ENCODE data around the gene SNAI3.

Gene SNAI3

GRCh38 chr16:88686439-88687253 lies at the start of gene SNAI3:
Gene SNAI3, minus strand, starts transcription at chr16:88686507. Its CDS starts 101 bp downstream, at chr16:88686406.
- DNase-seq, result peak in 6 of 10 donors; percentile 47 to 93 (median 56)
- intact Hi-C loops (cut with DNase I), result no loop called here

DNA sequence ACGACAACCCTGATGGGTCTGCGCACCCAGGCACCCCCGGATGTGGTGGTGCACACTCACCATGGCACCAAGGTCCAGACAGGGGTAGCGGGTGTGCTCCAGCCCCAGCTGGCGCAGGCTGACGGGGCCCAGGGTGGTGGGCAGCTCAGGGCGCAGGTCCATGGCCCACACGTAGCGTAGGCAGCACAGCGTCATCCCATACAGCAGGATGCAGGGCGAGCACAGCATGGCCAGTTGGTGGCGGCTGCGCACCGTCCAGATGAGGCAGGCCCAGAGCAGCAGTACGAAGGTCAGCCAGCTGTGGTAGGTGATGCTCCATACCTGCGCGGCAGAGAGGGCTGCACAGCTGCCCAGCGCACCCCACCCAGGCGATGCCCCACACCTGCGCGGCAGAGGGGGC lies 49.8 kb upstream of the SNAI3 start:
- intact Hi-C loops (cut with DNase I), result loop anchor here (5.0 kb wide), 2 partner anchors 121 to 431 kb away; partner anchors contain the start of genes GALNS and TRAPPC2L
- DNase-seq, result no peak

DNA sequence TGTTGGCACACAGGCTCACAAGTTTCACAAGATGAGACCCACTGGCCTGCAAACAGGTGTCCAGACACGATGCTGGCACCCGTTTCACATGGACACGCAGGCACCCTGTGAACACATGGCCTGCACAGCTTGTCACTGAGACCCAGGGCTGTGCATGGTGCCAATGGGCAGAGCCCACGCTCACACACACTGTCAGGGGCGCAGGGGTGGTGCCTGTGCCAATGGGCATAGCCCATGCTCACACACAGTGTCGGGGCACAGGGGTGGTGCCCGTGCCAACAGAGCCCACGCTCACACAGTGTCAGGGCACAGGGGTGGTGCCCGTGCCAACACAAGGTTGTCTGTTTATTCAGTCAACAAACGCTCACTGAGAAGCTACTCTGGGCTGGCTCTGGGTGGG lies 49.3 kb upstream of the SNAI3 start:
- intact Hi-C loops (cut with DNase I), result loop anchor here (5.0 kb wide), 2 partner anchors 122 to 432 kb away; partner anchors contain the start of genes GALNS and TRAPPC2L
- no peak for DNase-seq

GRCh38 chr16:88735121-88735520 lies 48.8 kb upstream of the SNAI3 start:
- intact Hi-C loops (cut with DNase I), result loop anchor here (5.0 kb wide), 2 partner anchors 122 to 432 kb away; partner anchors contain the start of genes GALNS and TRAPPC2L
- no peak for DNase-seq

DNA sequence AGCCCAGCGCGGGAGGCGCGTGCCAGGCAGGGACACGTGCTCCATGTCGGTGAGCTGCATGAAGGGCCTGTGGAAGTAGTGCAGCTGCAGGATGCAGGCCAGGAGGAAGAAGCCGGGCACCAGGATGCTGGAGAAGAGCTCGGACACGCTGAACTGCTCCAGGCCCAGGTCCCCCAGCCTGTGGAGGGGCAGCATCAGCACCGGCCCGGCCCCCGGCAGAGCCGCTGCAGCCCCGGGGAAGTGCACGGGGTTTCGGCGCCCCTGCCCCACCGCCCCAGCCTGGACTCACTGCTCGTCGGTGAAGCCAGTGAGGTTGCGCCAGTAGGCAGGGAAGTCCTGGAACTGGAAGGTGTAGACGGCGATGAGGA lies 48.0 kb upstream of the SNAI3 start:
- DNase-seq, result no peak
- intact Hi-C loops (cut with DNase I), result no loop called here

GRCh38 chr16:88733630-88734360 lies 47.5 kb upstream of the SNAI3 start:
- intact Hi-C loops (cut with DNase I), result no loop called here
- DNase-seq, result no peak

GRCh38 chr16:88732961-88733294 lies 46.6 kb upstream of the SNAI3 start:
- intact Hi-C loops (cut with DNase I), result no loop called here

DNA sequence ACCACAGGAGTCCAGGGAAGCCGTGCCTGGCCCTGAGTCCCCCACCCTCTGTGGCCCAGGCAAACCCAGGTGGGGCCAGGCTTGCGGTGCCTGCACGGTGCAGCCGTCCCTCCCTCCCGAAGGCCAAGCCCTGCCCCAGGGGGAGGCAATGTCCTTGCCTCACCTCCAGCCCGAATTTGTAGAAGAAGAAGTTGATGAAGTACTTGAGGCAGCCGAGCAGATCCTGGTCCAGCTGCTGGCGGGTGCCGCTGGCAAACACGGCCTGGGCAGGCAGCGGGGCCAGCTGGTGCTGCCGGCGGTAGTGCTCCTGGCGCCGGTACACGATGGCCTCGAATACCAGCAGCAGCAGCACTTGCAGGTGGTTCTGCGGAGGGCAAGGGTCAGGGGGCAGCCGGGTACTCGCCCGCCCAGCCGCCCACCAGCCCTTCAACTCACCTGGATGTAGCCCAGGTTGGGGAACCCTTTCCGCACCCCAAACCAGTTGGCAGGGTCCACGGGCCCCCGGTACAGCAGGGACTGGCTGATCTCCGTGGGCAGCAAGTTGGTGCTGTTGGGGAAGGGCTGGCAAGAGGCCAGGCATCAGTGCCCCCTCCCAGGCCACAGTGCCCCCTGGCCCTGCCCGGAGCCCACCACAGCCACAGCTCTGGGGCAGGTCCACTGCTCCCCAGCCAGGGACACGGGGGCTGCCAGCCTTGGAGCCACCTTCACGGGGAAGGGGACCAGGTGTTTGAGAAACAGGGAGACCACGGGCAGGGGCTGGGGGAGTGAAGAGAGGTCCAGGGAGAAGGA lies 46.1 kb upstream of the SNAI3 start:
- intact Hi-C loops (cut with DNase I), result no loop called here
- DNase-seq, result no peak

More at GRCh38 chr16:88732961-88733294, 46.6 kb upstream of the SNAI3 start:
- DNase-seq, result no peak

DNA sequence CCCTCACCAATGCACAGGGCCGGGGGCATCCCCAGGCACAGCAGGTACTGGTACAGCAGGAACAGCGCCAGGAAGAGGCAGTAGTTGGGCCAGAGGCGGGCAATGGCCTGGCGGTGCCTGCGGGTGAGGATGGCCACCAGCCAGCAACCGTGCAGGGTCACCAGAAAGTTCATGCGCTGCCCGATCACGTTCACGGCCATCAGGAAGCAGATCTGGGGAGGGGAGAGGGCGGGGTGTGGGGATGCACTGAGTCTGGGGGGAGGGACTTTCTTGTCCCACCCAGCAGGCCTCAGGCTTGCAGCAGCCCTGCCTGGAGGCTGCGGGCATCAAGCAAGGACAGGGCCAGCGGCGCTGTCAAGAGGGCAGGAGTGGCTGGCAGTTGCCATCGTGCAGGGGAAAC lies 45.4 kb upstream of the SNAI3 start:
- intact Hi-C loops (cut with DNase I), result no loop called here
- no peak for DNase-seq

GRCh38 chr16:88730632-88731607 lies 44.6 kb upstream of the SNAI3 start:
- intact Hi-C loops (cut with DNase I), result no loop called here
- DNase-seq, result no peak

DNA sequence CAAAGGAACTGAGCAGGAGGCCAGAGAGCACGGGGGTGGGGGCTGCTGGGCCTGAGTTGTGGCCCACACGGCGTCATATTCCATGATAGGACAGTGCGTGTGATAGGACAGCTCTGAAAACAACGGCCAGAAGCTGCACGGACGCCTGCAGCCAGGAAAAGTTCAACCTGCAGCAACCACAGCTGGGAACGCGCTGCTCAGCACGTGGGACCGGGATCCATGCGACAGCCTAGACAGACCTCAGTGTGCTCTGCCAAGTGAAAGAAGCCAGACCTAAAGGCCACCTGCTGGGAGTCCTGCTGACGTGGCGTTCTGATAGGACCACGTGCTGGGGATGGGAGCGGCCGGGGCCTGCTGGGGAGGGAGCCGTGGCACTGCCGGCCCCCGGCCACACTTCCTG lies 41.6 kb upstream of the SNAI3 start:
- DNase-seq, result no peak
- intact Hi-C loops (cut with DNase I), result no loop called here

- no peak for DNase-seq
- intact Hi-C loops (cut with DNase I), result no loop called here
These were observed 40.7 kb upstream of the SNAI3 start for GRCh38 chr16:88726981-88727380.

- intact Hi-C loops (cut with DNase I), result no loop called here
- no peak for DNase-seq
These were observed 40.1 kb upstream of the SNAI3 start for GRCh38 chr16:88726408-88726749.

DNA sequence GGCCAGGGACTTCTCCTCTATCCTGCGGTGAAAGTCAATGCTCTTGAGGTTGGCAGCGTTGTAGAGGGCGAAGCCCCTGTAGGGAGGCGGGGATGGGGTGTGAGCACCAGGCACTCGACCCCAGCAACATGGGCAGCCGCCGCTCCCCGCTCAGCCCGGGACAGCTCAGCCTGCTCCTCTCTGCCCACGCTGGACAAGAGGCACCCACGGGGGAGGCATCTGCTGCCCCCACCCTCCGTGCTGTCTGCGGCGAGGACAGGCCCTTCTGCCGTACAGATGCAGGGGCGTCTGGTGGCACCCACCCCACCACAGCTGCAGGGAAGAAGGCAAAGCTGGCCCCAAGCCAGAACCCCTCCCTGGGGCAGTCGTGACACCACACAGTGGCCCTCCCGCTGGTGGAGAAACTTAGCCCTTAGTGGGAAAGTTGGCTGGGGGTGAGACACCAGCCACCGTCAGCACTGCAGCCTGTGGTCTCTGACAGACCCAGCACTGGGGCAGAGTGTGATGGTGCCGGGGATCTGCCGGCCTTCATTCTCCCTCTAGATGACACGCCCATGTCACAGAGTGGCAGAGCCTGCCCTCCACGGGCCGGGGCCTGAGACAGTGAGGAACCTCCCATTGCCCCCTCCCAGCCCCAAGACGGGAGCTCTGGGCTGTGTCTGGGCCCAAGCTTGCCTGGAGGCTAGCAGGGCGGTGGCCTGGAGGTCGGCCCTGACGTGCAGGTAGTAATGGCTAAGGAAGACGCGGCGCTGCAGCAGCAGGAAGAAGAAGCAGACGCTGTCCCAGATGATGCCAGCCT lies 39.5 kb upstream of the SNAI3 start:
- no peak for DNase-seq
- intact Hi-C loops (cut with DNase I), result no loop called here

GRCh38 chr16:88724855-88725555 lies 38.7 kb upstream of the SNAI3 start:
- intact Hi-C loops (cut with DNase I), result no loop called here
- DNase-seq, result no peak

- intact Hi-C loops (cut with DNase I), result no loop called here
These were observed 37.6 kb upstream of the SNAI3 start for GRCh38 chr16:88723911-88724310.

DNA sequence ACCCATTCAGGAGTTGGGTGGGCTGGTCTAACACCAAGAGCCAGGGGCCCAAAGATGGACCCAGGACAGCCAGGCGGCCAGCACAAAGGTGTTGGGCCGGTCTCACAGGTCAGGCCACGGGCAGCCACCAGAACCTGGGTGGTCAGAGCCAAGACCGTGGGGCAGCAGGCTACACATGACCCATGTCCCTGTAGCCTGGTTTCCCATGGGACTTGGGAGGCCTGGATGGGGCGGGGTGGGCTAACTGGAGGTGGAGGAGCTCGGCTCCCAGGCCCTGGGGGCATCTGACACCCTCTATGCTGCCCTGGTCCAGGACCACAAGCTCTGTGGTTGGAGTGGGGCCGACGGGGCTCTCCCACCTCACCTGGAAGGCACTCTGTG lies 37.2 kb upstream of the SNAI3 start:
- intact Hi-C loops (cut with DNase I), result no loop called here
- DNase-seq, result no peak

More at GRCh38 chr16:88723911-88724310, 37.6 kb upstream of the SNAI3 start:
- DNase-seq, result no peak

DNA sequence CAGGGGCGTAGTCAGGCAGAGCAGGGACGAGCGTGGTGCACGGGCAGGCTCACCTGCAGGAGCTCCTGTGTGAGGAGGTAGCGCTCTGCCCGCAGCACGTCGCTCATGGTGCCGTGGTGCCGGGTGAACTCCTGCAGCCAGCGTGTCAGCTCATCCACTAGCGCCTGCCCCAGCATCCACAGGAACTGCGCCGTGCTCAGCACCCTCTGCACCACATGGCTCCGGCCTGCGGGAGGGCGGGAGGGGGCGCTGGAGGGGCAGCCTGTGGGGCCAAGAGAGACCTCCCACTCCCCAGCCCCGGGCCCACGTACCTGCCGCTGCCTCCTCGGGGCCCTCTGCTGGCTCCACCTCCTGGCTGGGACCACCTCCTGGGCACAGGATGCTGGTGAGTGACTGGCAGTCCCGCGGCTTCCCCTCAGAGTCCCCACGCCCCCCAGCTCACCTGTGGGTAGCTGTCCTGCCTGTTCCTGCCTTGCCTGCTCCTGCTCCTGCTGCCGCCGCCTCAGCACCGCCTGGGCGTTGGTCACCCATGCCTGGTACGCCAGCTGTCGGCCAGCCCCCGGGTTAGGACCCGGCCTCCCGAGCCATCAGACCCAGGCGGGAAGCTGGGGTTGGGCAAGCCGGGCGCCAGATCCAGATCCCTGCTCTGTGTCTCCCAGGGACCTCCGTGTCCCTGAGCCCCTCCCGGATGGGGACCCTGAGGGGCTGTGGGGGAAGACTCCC lies 36.6 kb upstream of the SNAI3 start:
- intact Hi-C loops (cut with DNase I), result no loop called here
- no peak for DNase-seq
